Measurements from ENCODE around the gene THBD. TPM values are rescaled to one million over a fixed set of nuclear protein-coding genes. Genes with fewer than 3 reads are reported as not detected.

Gene THBD
- total RNA-seq, 1 experiment from 2014 or later, result 0.28 TPM

- Histone ChIP-seq H2BK12ac (ENCODE audit: insufficient read length, low read depth, low read length) (no peak overlapping the region), H3K56ac (ENCODE audit: insufficient read length, low read depth, low read length) (no peak overlapping the region), H4K8ac (replicated peaks; ENCODE audit: insufficient read length, low read depth, low read length) (no peak overlapping the region), H3K18ac (ENCODE audit: insufficient read length, low read depth, low read length) (no peak overlapping the region), H3K79me1 (ENCODE audit: insufficient read depth, low read depth, low read length, poor library complexity, severe bottlenecking) (no peaks in the 10 kb centered on the region), H3K9ac (ENCODE audit: extremely low read depth, insufficient read length, low read length) (no peak overlapping the region), H2AK5ac (ENCODE audit: insufficient read length, low read length) (no peak overlapping the region), H4K91ac (ENCODE audit: insufficient read length, low read depth, low read length) (no peak overlapping the region), H2BK120ac (ENCODE audit: low read depth, low read length, poor library complexity, severe bottlenecking) (no peak overlapping the region), H2BK5ac (ENCODE audit: insufficient read length, low read length) (no peak overlapping the region), H3K27me3 (ENCODE audit: insufficient read depth, low read length) (no peaks in the 10 kb centered on the region), H3K4me2 (ENCODE audit: insufficient read depth, insufficient read length, low read length) (no peak overlapping the region), H3K23ac (ENCODE audit: insufficient read length, low read depth, low read length) (no peak overlapping the region), H3K4ac (ENCODE audit: low read depth, low read length) (no peak overlapping the region), H3K23me2 (ENCODE audit: insufficient read length, low read depth, low read length, poor library complexity, severe bottlenecking) (no peaks in the 10 kb centered on the region), H4K20me1 (ENCODE audit: control insufficient read depth, insufficient read depth, insufficient read length) (no peaks in the 10 kb centered on the region), H3K14ac (ENCODE audit: insufficient read depth, low read length) (no peak overlapping the region), H3T11ph (ENCODE audit: low read length) (no peak overlapping the region), H2AFZ (ENCODE audit: low read length) (no peak overlapping the region), H2BK20ac (ENCODE audit: low read depth, low read length, poor library complexity, severe bottlenecking) (no peak overlapping the region), H3K79me2 (ENCODE audit: insufficient read depth, low read length) (no peaks in the 10 kb centered on the region), H3K27ac (ENCODE audit: insufficient read length, low read depth, low read length) (no peak overlapping the region), H2BK15ac (ENCODE audit: low read depth, low read length) (no peak overlapping the region), H3K4me1 (ENCODE audit: insufficient read depth, low read length) (no peaks in the 10 kb centered on the region), H3K9me3 (ENCODE audit: control insufficient read depth, low read depth, low read length) (no peaks in the 10 kb centered on the region), H4K5ac (ENCODE audit: insufficient read length, low read depth, low read length) (no peak overlapping the region)
- TF ChIP-seq CTCF (conservative IDR thresholded peaks at IDR 0.05), result no peak
- Mint-ChIP-seq H3K9me3 (no peaks in the 10 kb centered on the region), H3K27me3 (ENCODE audit: low read depth) (no peaks in the 10 kb centered on the region), H3K4me1 (no peaks in the 10 kb centered on the region), H3K4me3 (no peak overlapping the region), H3K36me3 (ENCODE audit: insufficient read depth in 1 of 3, low read depth in 3 of 3) (no peaks in the 10 kb centered on the region), H3K27ac (no peak overlapping the region)
- no peak for DNase-seq
- WGBS (ENCODE audit: extremely low coverage, insufficient read length, low lambda C conversion rate), result no CpG with 5 or more reads among the region's 4 CpGs
Measured at GRCh38 chr20:23071996-23072395, 22.5 kb upstream of the THBD start.
